Measurements from ENCODE around the gene ITIH2.

ITIH2 gene

DNA sequence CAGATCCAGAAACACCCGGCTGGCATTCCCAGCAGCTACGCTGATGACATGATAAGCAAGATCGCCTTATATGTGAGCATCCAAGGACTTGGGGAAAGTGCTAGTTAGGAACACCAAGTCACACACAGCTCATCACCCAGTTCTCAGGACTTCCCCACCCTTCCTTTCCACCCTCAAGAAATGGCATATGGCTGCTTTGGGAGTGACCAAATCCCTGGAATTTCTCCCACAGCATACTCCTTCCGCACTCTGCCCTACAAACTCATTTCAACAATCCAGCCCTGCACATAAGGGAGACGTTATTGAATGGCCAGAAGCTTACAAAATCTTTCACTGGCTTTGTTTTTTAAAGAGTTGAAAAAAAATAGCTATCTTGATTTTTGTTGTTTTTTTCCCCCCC is 40.6 kb upstream of the ITIH2 start:
- Histone ChIP-seq H3K27ac (replicated peaks) (no peak overlapping the region), H3K4me3 (replicated peaks; ENCODE audit: insufficient read depth, low read length) (no peak overlapping the region), H3K27me3 (ENCODE audit: insufficient read depth, poor library complexity, severe bottlenecking) (peaks cover 5% of the 10 kb centered on the region)
- no peak for DNase-seq (ENCODE audit: low read depth in 1 of 2, low spot score in 1 of 2)
- TF ChIP-seq, protein P1, sequence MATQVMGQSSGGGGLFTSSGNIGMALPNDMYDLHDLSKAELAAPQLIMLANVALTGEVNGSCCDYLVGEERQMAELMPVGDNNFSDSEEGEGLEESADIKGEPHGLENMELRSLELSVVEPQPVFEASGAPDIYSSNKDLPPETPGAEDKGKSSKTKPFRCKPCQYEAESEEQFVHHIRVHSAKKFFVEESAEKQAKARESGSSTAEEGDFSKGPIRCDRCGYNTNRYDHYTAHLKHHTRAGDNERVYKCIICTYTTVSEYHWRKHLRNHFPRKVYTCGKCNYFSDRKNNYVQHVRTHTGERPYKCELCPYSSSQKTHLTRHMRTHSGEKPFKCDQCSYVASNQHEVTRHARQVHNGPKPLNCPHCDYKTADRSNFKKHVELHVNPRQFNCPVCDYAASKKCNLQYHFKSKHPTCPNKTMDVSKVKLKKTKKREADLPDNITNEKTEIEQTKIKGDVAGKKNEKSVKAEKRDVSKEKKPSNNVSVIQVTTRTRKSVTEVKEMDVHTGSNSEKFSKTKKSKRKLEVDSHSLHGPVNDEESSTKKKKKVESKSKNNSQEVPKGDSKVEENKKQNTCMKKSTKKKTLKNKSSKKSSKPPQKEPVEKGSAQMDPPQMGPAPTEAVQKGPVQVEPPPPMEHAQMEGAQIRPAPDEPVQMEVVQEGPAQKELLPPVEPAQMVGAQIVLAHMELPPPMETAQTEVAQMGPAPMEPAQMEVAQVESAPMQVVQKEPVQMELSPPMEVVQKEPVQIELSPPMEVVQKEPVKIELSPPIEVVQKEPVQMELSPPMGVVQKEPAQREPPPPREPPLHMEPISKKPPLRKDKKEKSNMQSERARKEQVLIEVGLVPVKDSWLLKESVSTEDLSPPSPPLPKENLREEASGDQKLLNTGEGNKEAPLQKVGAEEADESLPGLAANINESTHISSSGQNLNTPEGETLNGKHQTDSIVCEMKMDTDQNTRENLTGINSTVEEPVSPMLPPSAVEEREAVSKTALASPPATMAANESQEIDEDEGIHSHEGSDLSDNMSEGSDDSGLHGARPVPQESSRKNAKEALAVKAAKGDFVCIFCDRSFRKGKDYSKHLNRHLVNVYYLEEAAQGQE (IDR thresholded peaks at IDR 0.05; ENCODE audit: insufficient replicate concordance, low read depth): no peak
- TF ChIP-seq POLR2AphosphoS5 (IDR thresholded peaks at IDR 0.05; ENCODE audit: low read depth) (no peak), GABPA (IDR thresholded peaks at IDR 0.05; ENCODE audit: low read depth) (no peak), SPI1 (IDR thresholded peaks at IDR 0.05; ENCODE audit: borderline replicate concordance, low read depth) (no peak)
- TF ChIP-seq, protein P2, sequence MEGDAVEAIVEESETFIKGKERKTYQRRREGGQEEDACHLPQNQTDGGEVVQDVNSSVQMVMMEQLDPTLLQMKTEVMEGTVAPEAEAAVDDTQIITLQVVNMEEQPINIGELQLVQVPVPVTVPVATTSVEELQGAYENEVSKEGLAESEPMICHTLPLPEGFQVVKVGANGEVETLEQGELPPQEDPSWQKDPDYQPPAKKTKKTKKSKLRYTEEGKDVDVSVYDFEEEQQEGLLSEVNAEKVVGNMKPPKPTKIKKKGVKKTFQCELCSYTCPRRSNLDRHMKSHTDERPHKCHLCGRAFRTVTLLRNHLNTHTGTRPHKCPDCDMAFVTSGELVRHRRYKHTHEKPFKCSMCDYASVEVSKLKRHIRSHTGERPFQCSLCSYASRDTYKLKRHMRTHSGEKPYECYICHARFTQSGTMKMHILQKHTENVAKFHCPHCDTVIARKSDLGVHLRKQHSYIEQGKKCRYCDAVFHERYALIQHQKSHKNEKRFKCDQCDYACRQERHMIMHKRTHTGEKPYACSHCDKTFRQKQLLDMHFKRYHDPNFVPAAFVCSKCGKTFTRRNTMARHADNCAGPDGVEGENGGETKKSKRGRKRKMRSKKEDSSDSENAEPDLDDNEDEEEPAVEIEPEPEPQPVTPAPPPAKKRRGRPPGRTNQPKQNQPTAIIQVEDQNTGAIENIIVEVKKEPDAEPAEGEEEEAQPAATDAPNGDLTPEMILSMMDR (IDR thresholded peaks at IDR 0.05; ENCODE audit: insufficient read depth, low read length): no peak

DNA sequence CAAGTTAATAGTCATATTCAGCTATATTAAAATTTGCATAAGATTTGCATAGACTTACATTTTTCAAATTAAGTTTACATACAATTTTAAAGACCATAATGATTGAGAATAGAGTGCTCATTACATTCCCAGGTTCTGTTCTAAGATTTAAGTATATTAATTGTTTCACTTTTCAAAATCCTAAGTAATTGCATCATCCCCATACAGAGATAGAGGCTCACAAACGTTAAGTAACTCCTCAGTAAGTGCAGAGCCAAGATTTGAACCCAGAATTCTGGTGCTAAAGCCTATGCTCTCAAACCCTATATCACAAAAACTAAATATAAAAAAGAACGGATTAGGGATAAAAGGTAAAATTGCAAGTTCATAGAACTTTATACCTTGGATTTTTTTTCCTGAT is 38.4 kb upstream of the ITIH2 start:
- no peak overlapping the region for H3K4me3 ChIP-seq (replicated peaks; ENCODE audit: insufficient read depth, low read length)
- TF ChIP-seq, protein P2 (IDR thresholded peaks at IDR 0.05; ENCODE audit: insufficient read depth, low read length): no peak
- TF ChIP-seq POLR2AphosphoS5 (IDR thresholded peaks at IDR 0.05; ENCODE audit: low read depth) (no peak), GABPA (IDR thresholded peaks at IDR 0.05; ENCODE audit: low read depth) (no peak), SPI1 (IDR thresholded peaks at IDR 0.05; ENCODE audit: borderline replicate concordance, low read depth) (no peak)
- TF ChIP-seq, protein P1 (IDR thresholded peaks at IDR 0.05; ENCODE audit: insufficient replicate concordance, low read depth): no peak
- no peak for DNase-seq (ENCODE audit: low read depth in 1 of 2, low spot score in 1 of 2)
- H3K27me3 ChIP-seq (ENCODE audit: insufficient read depth, poor library complexity, severe bottlenecking): peaks cover 5% of the 10 kb centered on the region
- H3K27ac ChIP-seq (replicated peaks): no peak overlapping the region

DNA sequence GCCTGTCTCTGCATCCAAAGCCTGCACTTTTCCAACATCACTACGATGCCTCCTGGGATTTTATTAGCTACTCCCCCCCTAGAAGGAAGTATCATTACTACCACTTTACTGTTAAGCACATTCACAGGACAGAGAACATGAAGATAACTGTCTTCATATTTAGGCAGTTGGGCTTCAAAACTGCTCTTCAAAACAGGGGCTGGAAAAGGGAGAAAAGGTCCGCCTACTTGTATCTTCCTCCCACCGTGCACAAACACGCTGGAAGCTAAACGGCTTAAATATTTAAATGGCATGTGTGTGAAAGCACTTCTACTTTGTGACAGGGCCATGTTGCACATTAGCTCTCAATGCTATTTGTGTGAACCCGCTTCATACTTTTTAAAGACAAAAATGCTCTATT is 37.3 kb upstream of the ITIH2 start:
- no peak for DNase-seq (ENCODE audit: low read depth in 1 of 2, low spot score in 1 of 2)
- H3K27me3 ChIP-seq (ENCODE audit: insufficient read depth, poor library complexity, severe bottlenecking): peaks cover 5% of the 10 kb centered on the region
- no peak overlapping the region for H3K27ac ChIP-seq (replicated peaks)
- TF ChIP-seq, protein P2 (IDR thresholded peaks at IDR 0.05; ENCODE audit: insufficient read depth, low read length): no peak
- TF ChIP-seq POLR2AphosphoS5 (IDR thresholded peaks at IDR 0.05; ENCODE audit: low read depth) (no peak), GABPA (IDR thresholded peaks at IDR 0.05; ENCODE audit: low read depth) (no peak), SPI1 (IDR thresholded peaks at IDR 0.05; ENCODE audit: borderline replicate concordance, low read depth) (no peak)
- TF ChIP-seq, protein P1 (IDR thresholded peaks at IDR 0.05; ENCODE audit: insufficient replicate concordance, low read depth): no peak
- H3K4me3 ChIP-seq (replicated peaks; ENCODE audit: insufficient read depth, low read length): no peak overlapping the region
